ENCODE results near the gene PHETA1. TPM values are rescaled to one million over a fixed set of nuclear protein-coding genes. Genes with fewer than 3 reads are reported as not detected.
"Not testable (repeated sequence)": the region's sequence is repeated elsewhere in the genome, so short reads cannot be mapped to it uniquely, and the experiment has no call there.

Gene PHETA1
- total RNA-seq, 2 experiments from 2014 or later: 0.93 to 0.98 TPM

DNA sequence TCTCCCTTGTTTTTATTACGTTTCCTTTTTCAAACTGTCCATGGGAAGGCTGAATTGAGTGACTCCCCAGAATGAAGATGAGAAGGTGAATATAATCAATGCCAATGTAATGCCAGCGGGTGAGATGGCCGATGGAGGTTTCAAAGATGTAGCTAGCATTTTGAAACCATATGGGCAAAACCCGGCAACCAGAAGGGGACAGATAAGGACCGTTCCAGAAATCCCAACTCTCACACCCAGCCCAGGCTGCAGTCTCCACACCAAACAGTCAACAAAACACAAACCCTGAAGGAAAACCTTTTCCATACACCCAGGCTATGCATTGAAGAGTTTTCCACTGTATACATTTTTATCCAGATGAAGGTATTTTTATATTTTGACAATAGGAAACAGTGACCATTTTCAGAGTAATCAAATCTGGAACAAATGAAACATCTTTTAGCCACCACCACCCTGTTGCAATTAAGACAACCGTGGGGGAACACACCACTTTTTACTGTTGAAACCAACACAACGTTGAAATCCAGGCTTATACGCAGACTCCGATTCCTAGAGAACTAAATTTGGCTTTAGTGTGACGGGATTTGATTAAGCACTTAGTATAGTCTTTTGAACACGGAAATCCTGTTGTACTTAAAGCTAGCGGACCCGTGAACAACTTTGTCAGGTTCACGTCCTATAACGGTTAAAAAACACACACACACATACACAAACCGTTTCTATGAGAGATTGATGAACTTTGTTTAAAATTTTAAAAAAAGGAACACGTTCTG is 19.0 kb downstream of the PHETA1 start:
- Mint-ChIP-seq H3K4me1 (no peaks in the 10 kb centered on the region), H3K4me3 (no peak overlapping the region), H3K9me3 (peaks cover 18% of the 10 kb centered on the region), H3K27ac (no peak overlapping the region), H3K27me3 (no peaks in the 10 kb centered on the region), H3K36me3 (ENCODE audit: low read depth) (no peaks in the 10 kb centered on the region)
- ChIA-PET POLR2A (no interaction called here), CTCF (no interaction called here)
- DNase-seq: no peak

- DNase-seq: no peak
- H3K9me3 Mint-ChIP-seq: peaks cover 18% of the 10 kb centered on the region
- H3K27ac Mint-ChIP-seq: no peak overlapping the region
- CTCF ChIA-PET: no interaction called here
- H3K27me3 Mint-ChIP-seq: no peaks in the 10 kb centered on the region
- no peaks in the 10 kb centered on the region for H3K4me1 Mint-ChIP-seq
- no peaks in the 10 kb centered on the region for H3K36me3 Mint-ChIP-seq (ENCODE audit: low read depth)
- POLR2A ChIA-PET: no interaction called here
- H3K4me3 Mint-ChIP-seq: no peak overlapping the region
These were observed 19.7 kb downstream of the PHETA1 start for GRCh38 chr12:111349101-111349747.

GRCh38 chr12:111347891-111348644 is 20.8 kb downstream of the PHETA1 start:
- peaks cover 18% of the 10 kb centered on the region for H3K9me3 Mint-ChIP-seq
- H3K4me3 Mint-ChIP-seq: no peak overlapping the region
- no peaks in the 10 kb centered on the region for H3K36me3 Mint-ChIP-seq (ENCODE audit: low read depth)
- no peak for DNase-seq
- H3K27ac Mint-ChIP-seq: no peak overlapping the region
- no peaks in the 10 kb centered on the region for H3K4me1 Mint-ChIP-seq
- no peaks in the 10 kb centered on the region for H3K27me3 Mint-ChIP-seq
- ChIA-PET POLR2A (no interaction called here), CTCF (no interaction called here)

GRCh38 chr12:111344254-111344875 is 24.5 kb downstream of the PHETA1 start:
- no peak overlapping the region for H3K4me3 Mint-ChIP-seq
- no peak for DNase-seq
- POLR2A ChIA-PET: no interaction called here
- no peaks in the 10 kb centered on the region for H3K4me1 Mint-ChIP-seq
- H3K9me3 Mint-ChIP-seq: peaks cover 15% of the 10 kb centered on the region
- H3K27ac Mint-ChIP-seq: no peak overlapping the region
- CTCF ChIA-PET: no interaction called here
- H3K36me3 Mint-ChIP-seq (ENCODE audit: low read depth): no peaks in the 10 kb centered on the region
- H3K27me3 Mint-ChIP-seq: no peaks in the 10 kb centered on the region

DNA sequence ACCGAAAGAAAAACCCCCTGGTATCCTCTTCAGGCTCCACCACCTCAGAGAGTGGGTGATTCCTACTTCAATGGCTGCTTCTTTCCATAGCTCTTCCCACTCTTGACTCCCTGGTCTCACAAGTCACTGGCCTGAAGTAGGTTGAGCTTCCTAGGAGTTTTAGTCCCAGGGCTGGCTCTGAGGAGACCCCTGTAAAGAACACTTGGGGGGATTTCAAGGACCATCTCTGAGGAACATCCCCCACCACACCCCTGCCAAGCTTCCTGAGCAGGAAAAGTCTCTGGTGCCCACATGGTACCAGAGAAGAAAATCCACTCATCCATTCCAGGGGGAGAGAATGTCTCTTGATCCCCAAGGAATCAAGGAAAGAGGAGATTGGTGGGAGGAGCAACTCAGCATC is 25.7 kb downstream of the PHETA1 start:
- Mint-ChIP-seq H3K4me1 (no peaks in the 10 kb centered on the region), H3K27me3 (no peaks in the 10 kb centered on the region), H3K4me3 (no peak overlapping the region), H3K36me3 (ENCODE audit: low read depth) (no peaks in the 10 kb centered on the region), H3K27ac (no peak overlapping the region), H3K9me3 (peaks cover 6% of the 10 kb centered on the region)
- ChIA-PET CTCF (no interaction called here), POLR2A (no interaction called here)
- no peak for DNase-seq

DNA sequence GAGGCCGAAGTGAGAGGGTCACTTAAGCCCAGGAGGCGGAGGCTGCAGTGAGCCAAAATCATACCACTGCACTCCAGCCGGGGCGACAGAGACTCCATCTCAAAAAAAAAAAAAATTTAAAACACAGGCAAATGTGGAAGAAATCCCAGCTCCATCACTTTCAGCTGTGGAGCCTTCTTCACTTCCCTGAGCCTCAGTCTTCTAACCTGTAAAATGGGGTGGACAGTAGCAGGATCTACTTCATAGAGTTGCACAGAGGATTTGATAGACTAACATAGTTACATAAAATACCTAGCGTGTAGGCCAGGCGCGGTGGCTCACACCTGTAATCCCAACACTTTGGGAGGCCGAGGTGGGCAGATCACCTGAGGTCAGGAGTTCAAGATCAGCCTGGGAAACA is 26.5 kb downstream of the PHETA1 start:
- Mint-ChIP-seq H3K36me3 (ENCODE audit: low read depth) (no peaks in the 10 kb centered on the region), H3K27ac (no peak overlapping the region), H3K9me3 (peaks cover 4% of the 10 kb centered on the region), H3K27me3 (no peaks in the 10 kb centered on the region), H3K4me3 (no peak overlapping the region), H3K4me1 (no peaks in the 10 kb centered on the region)
- POLR2A ChIA-PET: no interaction called here
- no peak for DNase-seq
- CTCF ChIA-PET: interaction anchor here (0.6 to 1.0 kb wide), 2 partner anchors 29 to 76 kb away, joined by 3 to 4 read pairs; no protein-coding TSS in a partner anchor

DNA sequence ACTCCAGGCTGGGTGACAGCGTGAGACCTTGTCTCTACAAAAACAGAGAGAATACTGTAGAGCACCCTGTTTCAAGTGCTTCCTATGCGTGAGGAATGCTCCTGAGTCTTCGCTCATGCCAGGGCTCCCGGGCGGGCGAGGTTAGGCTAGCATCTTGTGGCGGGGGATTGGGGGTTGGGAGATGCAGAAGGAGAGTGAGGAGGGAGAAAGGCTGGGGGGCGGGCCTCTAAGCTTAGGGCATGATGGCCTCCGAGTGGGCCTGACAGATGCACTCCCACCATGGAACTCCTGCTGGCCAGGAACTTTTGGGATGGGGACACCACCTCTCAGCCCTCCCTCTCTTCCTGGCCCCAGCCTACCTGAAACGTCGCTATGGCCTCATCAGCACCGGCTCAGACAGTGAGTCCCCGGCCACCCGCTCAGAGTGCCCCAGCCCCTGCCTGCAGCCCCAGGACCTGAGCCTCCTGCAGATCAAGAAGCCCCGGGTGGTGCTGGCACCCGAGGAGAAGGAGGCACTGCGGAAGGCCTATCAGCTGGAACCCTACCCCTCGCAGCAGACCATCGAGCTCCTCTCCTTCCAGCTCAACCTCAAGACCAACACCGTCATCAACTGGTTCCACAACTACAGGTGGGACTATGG is 27.3 kb downstream of the PHETA1 start:
- Mint-ChIP-seq H3K36me3 (ENCODE audit: low read depth) (no peaks in the 10 kb centered on the region), H3K4me1 (no peaks in the 10 kb centered on the region), H3K4me3 (no peak overlapping the region), H3K27me3 (no peaks in the 10 kb centered on the region), H3K9me3 (no peaks in the 10 kb centered on the region), H3K27ac (no peak overlapping the region)
- POLR2A ChIA-PET: no interaction called here
- CTCF ChIA-PET: interaction anchor here (0.6 to 1.0 kb wide), 2 partner anchors 29 to 76 kb away, joined by 3 to 4 read pairs; no protein-coding TSS in a partner anchor
- DNase-seq: no peak

DNA sequence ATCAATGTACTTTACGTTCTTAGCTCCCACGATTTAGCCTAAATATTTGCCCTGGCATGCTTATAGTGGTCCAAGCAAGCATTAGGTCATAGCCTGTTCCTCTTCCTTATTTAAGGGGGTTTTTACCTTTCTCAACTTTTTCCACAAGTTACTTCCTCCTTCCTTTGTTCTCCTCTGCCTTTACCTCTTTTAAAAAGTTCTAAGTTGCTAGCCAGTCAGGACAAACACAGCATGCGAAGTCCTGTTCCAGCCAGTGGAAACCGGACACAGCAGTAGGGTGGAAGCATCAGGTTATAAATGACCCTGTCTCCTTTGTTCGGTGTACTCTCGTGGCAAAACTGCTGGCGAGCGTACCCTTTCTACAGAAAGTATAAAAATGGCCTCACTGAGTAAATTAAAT is 28.2 kb downstream of the PHETA1 start:
- H3K27ac Mint-ChIP-seq; DNase-seq; H3K27me3 Mint-ChIP-seq; H3K4me1 Mint-ChIP-seq; POLR2A ChIA-PET; H3K36me3 Mint-ChIP-seq (ENCODE audit: low read depth); H3K4me3 Mint-ChIP-seq; H3K9me3 Mint-ChIP-seq: not testable (repeated sequence)
- CTCF ChIA-PET: interaction anchor here (1.1 kb wide), 1 partner anchor 10 kb away, joined by 4 read pairs; no protein-coding TSS in a partner anchor

GRCh38 chr12:111340231-111340630 is 28.7 kb downstream of the PHETA1 start:
- Mint-ChIP-seq H3K27me3 (no peaks in the 10 kb centered on the region), H3K27ac (no peak overlapping the region), H3K36me3 (ENCODE audit: low read depth) (no peaks in the 10 kb centered on the region)

GRCh38 chr12:111339321-111339938 is 29.5 kb downstream of the PHETA1 start:
- ChIA-PET POLR2A (no interaction called here), CTCF (interaction anchor here (1.1 kb wide), 1 partner anchor 8 kb away, joined by 4 read pairs; no protein-coding TSS in a partner anchor)
- H3K4me3 Mint-ChIP-seq: no peak overlapping the region
- no peaks in the 10 kb centered on the region for H3K36me3 Mint-ChIP-seq (ENCODE audit: low read depth)
- no peaks in the 10 kb centered on the region for H3K9me3 Mint-ChIP-seq
- no peaks in the 10 kb centered on the region for H3K27me3 Mint-ChIP-seq
- no peak for DNase-seq
- no peaks in the 10 kb centered on the region for H3K4me1 Mint-ChIP-seq
- no peak overlapping the region for H3K27ac Mint-ChIP-seq

More at GRCh38 chr12:111340231-111340630, 28.7 kb downstream of the PHETA1 start:
- ChIA-PET POLR2A (no interaction called here), CTCF (interaction anchor here (1.1 kb wide), 1 partner anchor 9 kb away, joined by 4 read pairs; no protein-coding TSS in a partner anchor)
- Mint-ChIP-seq H3K4me1 (no peaks in the 10 kb centered on the region), H3K9me3 (no peaks in the 10 kb centered on the region), H3K4me3 (no peak overlapping the region)
- DNase-seq: no peak

GRCh38 chr12:111338096-111338495 is 30.8 kb downstream of the PHETA1 start:
- H3K27me3 Mint-ChIP-seq: no peaks in the 10 kb centered on the region
- no peak for DNase-seq
- H3K9me3 Mint-ChIP-seq: no peaks in the 10 kb centered on the region
- H3K4me1 Mint-ChIP-seq: no peaks in the 10 kb centered on the region
- H3K4me3 Mint-ChIP-seq: no peak overlapping the region
- no peaks in the 10 kb centered on the region for H3K36me3 Mint-ChIP-seq (ENCODE audit: low read depth)
- H3K27ac Mint-ChIP-seq: no peak overlapping the region
- CTCF ChIA-PET: interaction anchor here (0.6 kb wide), 1 partner anchor 36 kb away, joined by 3 read pairs; no protein-coding TSS in a partner anchor
- POLR2A ChIA-PET: no interaction called here

GRCh38 chr12:111337371-111337770 is 31.5 kb downstream of the PHETA1 start:
- H3K36me3 Mint-ChIP-seq (ENCODE audit: low read depth): no peaks in the 10 kb centered on the region
- H3K27ac Mint-ChIP-seq: no peak overlapping the region
- no peak for DNase-seq
- no peaks in the 10 kb centered on the region for H3K4me1 Mint-ChIP-seq
- H3K27me3 Mint-ChIP-seq: peaks cover 3% of the 10 kb centered on the region
- H3K9me3 Mint-ChIP-seq: no peaks in the 10 kb centered on the region
- POLR2A ChIA-PET: no interaction called here
- CTCF ChIA-PET: interaction anchor here (0.6 kb wide), 1 partner anchor 35 kb away, joined by 3 read pairs; no protein-coding TSS in a partner anchor
- H3K4me3 Mint-ChIP-seq: no peak overlapping the region
